IMR-90 (cell line): ENCODE measurements around the gene TEDC2. TPM values are rescaled to one million over a fixed set of nuclear protein-coding genes. Genes with fewer than 3 reads are reported as not detected.

Source experiments
- ATAC-seq: fragments of 200-7000 bp; cut with Tn5 transposase; 2 replicates; pipeline ENCODE4 v1.9.1; 2020; ENCODE audit warnings: low read depth, mild to moderate bottlenecking, moderate library complexity
- BruUV-seq: library from RNA; stranded (reverse); fragments of 400-500 nt; replicated peaks from 2 replicates; lab custom pipeline; 2021; lab: Mats Ljungman, UMichigan
- CTCF ChIA-PET: fragments of 300-600 bp; formaldehyde crosslinking; extraction: SDS; loops from one replicate; lab custom pipeline; 2021; ENCODE audit warnings: antibody characterized with exemption; lab: Yijun Ruan, JAX
- POLR2A ChIA-PET: fragments of 300-600 bp; sonication (Branson Sonifier 250); formaldehyde crosslinking; loops from one replicate; lab custom pipeline; 2022; ENCODE audit warnings: antibody characterized with exemption; ENCODE audit not compliant: unreplicated experiment; lab: Charles Lee
- DNase-seq: peaks from one replicate; pipeline ENCODE4 v3.0.0; 2013
- H2AFZ ChIP-seq: replicated peaks from 2 replicates; pipeline ENCODE3; 2013; ENCODE audit warnings: low read length, mild to moderate bottlenecking; ENCODE audit not compliant: poor library complexity
- H2AK5ac ChIP-seq: 2 replicates; pipeline ENCODE4 v1.6.1; 2013; ENCODE audit warnings: low read depth, low read length, inconsistent platforms
- H2AK9ac ChIP-seq: replicated peaks from 2 replicates; pipeline ENCODE3; 2013; ENCODE audit warnings: mild to moderate bottlenecking, low read depth, low read length, moderate library complexity; ENCODE audit not compliant: poor library complexity
- H2BK120ac ChIP-seq: 2 replicates; pipeline ENCODE4 v1.6.1; 2013; ENCODE audit warnings: low read depth, low read length, inconsistent platforms
- H2BK15ac ChIP-seq: 3 replicates; pipeline ENCODE4 v1.6.1; 2013; ENCODE audit warnings: low read depth, low read length, inconsistent platforms
- H2BK20ac ChIP-seq: 2 replicates; pipeline ENCODE4 v1.6.1; 2013; ENCODE audit warnings: low read depth, mild to moderate bottlenecking, inconsistent platforms, low read length, moderate library complexity
- H2BK5ac ChIP-seq: 2 replicates; pipeline ENCODE4 v1.6.1; 2013; ENCODE audit warnings: mild to moderate bottlenecking, low read depth, low read length, inconsistent platforms; ENCODE audit not compliant: poor library complexity, severe bottlenecking
- H3K14ac ChIP-seq: replicated peaks from 2 replicates; pipeline ENCODE4 v1.6.1; 2013; ENCODE audit warnings: low read depth, low read length, inconsistent platforms
- H3K18ac ChIP-seq: 2 replicates; pipeline ENCODE4 v1.6.1; 2013; ENCODE audit warnings: low read depth, low read length, control low read depth
- H3K23ac ChIP-seq: 2 replicates; pipeline ENCODE4 v1.6.1; 2013; ENCODE audit warnings: low read depth, low read length, inconsistent platforms
- H3K27ac ChIP-seq: 2 replicates; pipeline ENCODE4 v1.5.1; 2013; ENCODE audit warnings: mild to moderate bottlenecking, control low read depth, low read length; ENCODE audit not compliant: insufficient read depth
- H3K27me3 ChIP-seq: 2 replicates; pipeline ENCODE4 v1.6.1; 2013; ENCODE audit warnings: low read length; ENCODE audit not compliant: control insufficient read depth, insufficient read depth
- H3K36me3 ChIP-seq: 2 replicates; pipeline ENCODE4 v1.6.1; 2013; ENCODE audit warnings: low read length, mixed read lengths; ENCODE audit not compliant: control insufficient read depth, insufficient read depth
- H3K4ac ChIP-seq: 2 replicates; pipeline ENCODE4 v1.6.1; 2013; ENCODE audit warnings: low read depth, low read length, inconsistent platforms
- H3K4me1 ChIP-seq: 2 replicates; pipeline ENCODE4 v1.6.1; 2013; ENCODE audit warnings: low read length, mixed read lengths; ENCODE audit not compliant: control insufficient read depth, insufficient read depth
- H3K4me2 ChIP-seq: 2 replicates; pipeline ENCODE4 v1.6.1; 2013; ENCODE audit warnings: low read depth, mild to moderate bottlenecking, control low read depth, low read length, moderate library complexity
- H3K4me3 ChIP-seq: 2 replicates; pipeline ENCODE4 v1.5.1; 2013; ENCODE audit warnings: low read depth, mild to moderate bottlenecking, control low read depth, low read length, moderate library complexity; ENCODE audit not compliant: insufficient read depth
- H3K56ac ChIP-seq: 2 replicates; pipeline ENCODE4 v1.6.1; 2013; ENCODE audit warnings: low read length, inconsistent platforms; ENCODE audit not compliant: insufficient read depth; ENCODE audit errors: extremely low read depth
- H3K79me1 ChIP-seq, 2 experiments: 2 replicates each; pipeline ENCODE4 v1.6.1; 2013; ENCODE audit warnings: low read length in 2 of 2, inconsistent platforms in 1 of 2, low read depth in 1 of 2
- H3K9ac ChIP-seq: 2 replicates; pipeline ENCODE4 v1.6.1; 2013; ENCODE audit warnings: low read depth, low read length, control low read depth
- H3K9me1 ChIP-seq: 2 replicates; pipeline ENCODE4 v1.6.1; 2013; ENCODE audit warnings: low read length, inconsistent platforms; ENCODE audit not compliant: insufficient read depth
- H3K9me3 ChIP-seq: 2 replicates; pipeline ENCODE4 v1.6.1; 2013; ENCODE audit warnings: low read length; ENCODE audit not compliant: control insufficient read depth, insufficient read depth
- H4K20me1 ChIP-seq: 2 replicates; pipeline ENCODE4 v1.6.1; 2013; ENCODE audit warnings: low read length, inconsistent platforms; ENCODE audit not compliant: insufficient read depth
- H4K5ac ChIP-seq: 2 replicates; pipeline ENCODE4 v1.6.1; 2013; ENCODE audit warnings: mild to moderate bottlenecking, low read depth, low read length, control low read depth
- H4K8ac ChIP-seq, 2 experiments: 2 replicates each; pipeline ENCODE4 v1.6.1; 2013; ENCODE audit warnings: low read depth in 2 of 2, low read length in 2 of 2, control low read depth in 1 of 2, inconsistent platforms in 1 of 2
- H4K91ac ChIP-seq: 2 replicates; pipeline ENCODE4 v1.6.1; 2013; ENCODE audit warnings: low read depth, low read length, inconsistent platforms; ENCODE audit not compliant: insufficient read depth
- BHLHE40 ChIP-seq: fragments of 150-350 bp; IDR thresholded peaks from 2 replicates; pipeline ENCODE4 v1.6.1; 2016; ENCODE audit warnings: mild to moderate bottlenecking, low read depth, low read length
- CHD1 ChIP-seq: IDR thresholded peaks from 2 replicates; pipeline ENCODE4 v1.6.1; 2012; ENCODE audit warnings: low read depth, low read length, improper control_type of control experiment
- ELK1 ChIP-seq: fragments of 150-350 bp; IDR thresholded peaks from 2 replicates; pipeline ENCODE4 v1.6.1; 2016; ENCODE audit warnings: low read depth, mild to moderate bottlenecking, low read length, moderate library complexity, borderline replicate concordance
- FOS ChIP-seq: fragments of 150-350 bp; IDR thresholded peaks from 2 replicates; pipeline ENCODE4 v1.6.1; 2016; ENCODE audit warnings: low read depth, low read length
- MAFK ChIP-seq: IDR thresholded peaks from 2 replicates; pipeline ENCODE4 v1.6.1; 2012; ENCODE audit warnings: low read depth, low read length, improper control_type of control experiment
- MAZ ChIP-seq: IDR thresholded peaks from 2 replicates; pipeline ENCODE4 v1.6.1; 2012; ENCODE audit warnings: low read depth, mild to moderate bottlenecking, low read length, improper control_type of control experiment, moderate library complexity, borderline replicate concordance
- MXI1 ChIP-seq: IDR thresholded peaks from 2 replicates; pipeline ENCODE4 v1.6.1; 2012; ENCODE audit warnings: low read depth, mild to moderate bottlenecking, low read length, moderate library complexity, borderline replicate concordance
- NFE2L2 ChIP-seq: fragments of 150-350 bp; IDR thresholded peaks from 2 replicates; pipeline ENCODE4 v1.6.1; 2016; ENCODE audit warnings: low read depth, mild to moderate bottlenecking, low read length
- RAD21 ChIP-seq: IDR thresholded peaks from 2 replicates; pipeline ENCODE4 v1.6.1; 2012; ENCODE audit warnings: low read length, improper control_type of control experiment
- RCOR1 ChIP-seq: IDR thresholded peaks from 2 replicates; pipeline ENCODE4 v1.6.1; 2012; ENCODE audit warnings: mild to moderate bottlenecking, low read length, improper control_type of control experiment; ENCODE audit not compliant: insufficient replicate concordance
- RFX5 ChIP-seq: IDR thresholded peaks from 2 replicates; pipeline ENCODE4 v1.8.0; 2012; ENCODE audit warnings: low read depth, mild to moderate bottlenecking, low read length, moderate library complexity
- SMC3 ChIP-seq: fragments of 150-350 bp; IDR thresholded peaks from 2 replicates; pipeline ENCODE4 v1.6.1; 2016; ENCODE audit warnings: low read depth, mild to moderate bottlenecking, antibody characterized with exemption, low read length, moderate library complexity
- USF2 ChIP-seq: fragments of 150-350 bp; IDR thresholded peaks from 2 replicates; pipeline ENCODE4 v1.6.1; 2017; ENCODE audit warnings: mild to moderate bottlenecking, antibody characterized with exemption, low read length, low read depth
- WGBS, 2 experiments: methylation state at CpG; one replicate each; pipeline versions ENCODE4 v1.1.5 to v1.1.7; 2013; ENCODE audit warnings: missing lambda C conversion rate in 2 of 2; ENCODE audit not compliant: insufficient read length in 1 of 2; ENCODE audit errors: extremely low coverage in 2 of 2; 5-methylcytosine and 5-hydroxymethylcytosine counted together
- dilution Hi-C: fragments of 300-500 bp; cut with HindIII; formaldehyde crosslinking; loops from one replicate; pipeline ENCODE4 v1.14.3; 2018; ENCODE audit warnings: low sequenced_read_pairs; ENCODE audit not compliant: unreplicated experiment
- in situ Hi-C: fragments of 300-500 bp; cut with MboI; formaldehyde crosslinking; loops from 3 replicates; pipeline ENCODE4 v1.14.3; 2019; ENCODE audit warnings: low sequenced_read_pairs, inconsistent platforms, mixed read lengths
- intact Hi-C: fragments of 100-400 bp; cut with micrococcal nuclease; formaldehyde crosslinking; loops from 2 replicates; pipeline ENCODE4 v1.10.0; 2022
- polyA plus RNA-seq, 3 experiments: library from polyadenylated mRNA; depleted of rRNA; stranded (reverse); fragments of >200 nt; gene quantifications; 2 replicates each; pipeline ENCODE4 v1.2.3, GENCODE V29; 2012; ENCODE audit warnings: low replicate concordance in 1 of 3
- total RNA-seq: library from RNA; depleted of rRNA; stranded (reverse); fragments of >200 nt; gene quantifications from 2 replicates; pipeline ENCODE4 v1.2.3, GENCODE V29; 2012
- TF ChIP-seq, protein P1 (sequence below): conservative IDR thresholded peaks from 2 replicates; pipeline ENCODE4 v1.5.1; 2012; ENCODE audit warnings: mild to moderate bottlenecking, low read depth, low read length, improper control_type of control experiment

Gene TEDC2
- total and polyA plus RNA-seq, 2 of the 4 experiments (the other 2 are of a cell fraction), result 3.6 to 7.3 TPM

- peaks cover 57 to 66% of the 10 kb centered on the region in 2 experiments for H3K79me1 ChIP-seq
- CTCF ChIA-PET, result interaction anchor here (0.7 kb wide), 1 partner anchor 238 kb away, joined by 3 read pairs; no protein-coding TSS in a partner anchor
- no peaks in the 10 kb centered on the region for H3K9me3 ChIP-seq
- H3K56ac ChIP-seq, result no peak overlapping the region
- H3K14ac ChIP-seq, result no peak overlapping the region
- H4K8ac ChIP-seq, result no peak overlapping the region
- DNase-seq, result no peak
- H3K4me2 ChIP-seq, result no peak overlapping the region
- peaks cover 24% of the 10 kb centered on the region for H3K36me3 ChIP-seq
- H3K18ac ChIP-seq, result no peak overlapping the region
- intact Hi-C loops (no loop called here), dilution Hi-C loops (no loop called here), in situ Hi-C loops (no loop called here)
- no peak overlapping the region for H3K23ac ChIP-seq
- H2BK20ac ChIP-seq, result no peak overlapping the region
- POLR2A ChIA-PET, result no interaction called here
- H3K4me1 ChIP-seq, result peaks cover 4% of the 10 kb centered on the region
- no peak overlapping the region for H3K27ac ChIP-seq
- peaks cover 9% of the 10 kb centered on the region; the same call in 1 of the 2 replicates for H3K9me1 ChIP-seq
- WGBS, 2 experiments, result 100% methylated on average over 1 of the region's 6 CpGs; no CpG with 5 or more reads in 1 of the 2 experiments
- H2AK5ac ChIP-seq, result no peak overlapping the region
- no peak overlapping the region for H2AFZ ChIP-seq
- TF ChIP-seq ELK1, result no peak
- no peak for TF ChIP-seq NFE2L2
- no peak for TF ChIP-seq RAD21
- TF ChIP-seq USF2, result no peak
- no peak for TF ChIP-seq MAFK
- no peak for TF ChIP-seq MAZ
- TF ChIP-seq BHLHE40, result no peak
- no peak for TF ChIP-seq RFX5
- no peak for TF ChIP-seq RCOR1
- TF ChIP-seq, protein P1, sequence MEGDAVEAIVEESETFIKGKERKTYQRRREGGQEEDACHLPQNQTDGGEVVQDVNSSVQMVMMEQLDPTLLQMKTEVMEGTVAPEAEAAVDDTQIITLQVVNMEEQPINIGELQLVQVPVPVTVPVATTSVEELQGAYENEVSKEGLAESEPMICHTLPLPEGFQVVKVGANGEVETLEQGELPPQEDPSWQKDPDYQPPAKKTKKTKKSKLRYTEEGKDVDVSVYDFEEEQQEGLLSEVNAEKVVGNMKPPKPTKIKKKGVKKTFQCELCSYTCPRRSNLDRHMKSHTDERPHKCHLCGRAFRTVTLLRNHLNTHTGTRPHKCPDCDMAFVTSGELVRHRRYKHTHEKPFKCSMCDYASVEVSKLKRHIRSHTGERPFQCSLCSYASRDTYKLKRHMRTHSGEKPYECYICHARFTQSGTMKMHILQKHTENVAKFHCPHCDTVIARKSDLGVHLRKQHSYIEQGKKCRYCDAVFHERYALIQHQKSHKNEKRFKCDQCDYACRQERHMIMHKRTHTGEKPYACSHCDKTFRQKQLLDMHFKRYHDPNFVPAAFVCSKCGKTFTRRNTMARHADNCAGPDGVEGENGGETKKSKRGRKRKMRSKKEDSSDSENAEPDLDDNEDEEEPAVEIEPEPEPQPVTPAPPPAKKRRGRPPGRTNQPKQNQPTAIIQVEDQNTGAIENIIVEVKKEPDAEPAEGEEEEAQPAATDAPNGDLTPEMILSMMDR, result no peak
- TF ChIP-seq MXI1, result no peak
- no peak for TF ChIP-seq FOS
- no peak for TF ChIP-seq SMC3
- TF ChIP-seq CHD1, result no peak
- ATAC-seq, result no peak
- H4K5ac ChIP-seq, result no peak overlapping the region
- peak overlapping the region; percentile 39 for H2AK9ac ChIP-seq
- BruUV-seq, result no TSS peak
- H4K91ac ChIP-seq, result no peak overlapping the region
- H3K4me3 ChIP-seq, result no peak overlapping the region
- H3K4ac ChIP-seq, result no peak overlapping the region
- no peak overlapping the region for H2BK5ac ChIP-seq
- H3K9ac ChIP-seq, result no peak overlapping the region
- no peak overlapping the region for H2BK15ac ChIP-seq
- 0 out of 2 replicates have a peak, but pooled peaks cover 3% of the 10 kb centered on the region for H4K20me1 ChIP-seq
- H3K27me3 ChIP-seq, result no peaks in the 10 kb centered on the region
- no peak overlapping the region for H2BK120ac ChIP-seq
These were observed 27.6 kb upstream of the TEDC2 start for GRCh38 chr16:2432286-2432685.
